ENCODE results near the gene CCDC197.

- TF ChIP-seq MXI1 (conservative IDR thresholded peaks at IDR 0.05; ENCODE audit: poor library complexity, severe bottlenecking), result no peak
- no peak for TF ChIP-seq POLR2AphosphoS5 (IDR thresholded peaks at IDR 0.05)
- no peak for TF ChIP-seq CTCF (IDR thresholded peaks at IDR 0.05; ENCODE audit: poor library complexity, severe bottlenecking)
- no peak for TF ChIP-seq EZH2 (IDR thresholded peaks at IDR 0.05; ENCODE audit: borderline replicate concordance, insufficient read depth, low read length, poor library complexity, severe bottlenecking)
Measured at GRCh38 chr14:93991212-93991611, 5.9 kb upstream of the CCDC197 start.

Measured in neural cell (in vitro differentiated cells).